HCT116 (cell line): ENCODE measurements around the gene COL5A1. TPM values are rescaled to one million over a fixed set of nuclear protein-coding genes. Genes with fewer than 3 reads are reported as not detected.

ENCODE experiments used
- ATAC-seq: fragments of 200-7000 bp; cut with Tn5 transposase; 2 replicates; pipeline ENCODE4 v1.9.1; 2020; ENCODE audit warnings: mild to moderate bottlenecking, moderate library complexity
- BruUV-seq: library from RNA; stranded (reverse); fragments of 400-500 nt; replicated peaks from 2 replicates; lab custom pipeline; 2021; lab: Mats Ljungman, UMichigan
- CTCF ChIA-PET: fragments of 300-600 bp; sonication (Branson Sonifier 250); formaldehyde crosslinking; loops from one replicate; lab custom pipeline; 2021; ENCODE audit warnings: antibody characterized with exemption; lab: Charles Lee
- POLR2A ChIA-PET: fragments of 300-600, 350-600 bp; sonication (Branson Sonifier 250); formaldehyde crosslinking; loops from one replicate; lab custom pipeline; 2021; ENCODE audit warnings: antibody characterized with exemption; lab: Charles Lee
- RAD21 ChIA-PET, 2 experiments: fragments of 300-600 bp; sonication (Branson Sonifier 250); formaldehyde crosslinking; loops; one replicate each; lab custom pipeline; 2023; ENCODE audit warnings: low total read pairs in 2 of 2; ENCODE audit not compliant: uncharacterized antibody in 2 of 2, unreplicated experiment in 2 of 2, low non-redundant PET in 1 of 2; lab: Charles Lee
- DNase-seq: peaks from one replicate; pipeline ENCODE4 v3.0.0-alpha.2; 2010; ENCODE audit warnings: low read depth, low spot score
- H2AFZ ChIP-seq: fragments of 200-600 bp; shearing (Covaris generic), sonication (generic); 2 replicates; pipeline ENCODE4 v1.6.1; 2017; ENCODE audit warnings: low read depth, mixed run types, mixed read lengths, antibody characterized with exemption, low read length; ENCODE audit not compliant: poor library complexity, severe bottlenecking
- H3K27ac ChIP-seq: 2 replicates; pipeline ENCODE4 v1.5.1; 2012; ENCODE audit warnings: low read depth, low read length
- H3K27me3 ChIP-seq: fragments of 200-600 bp; sonication (generic); 2 replicates; pipeline ENCODE4 v1.6.1; 2016; ENCODE audit warnings: mixed run types, low read length, mixed read lengths; ENCODE audit not compliant: insufficient read depth
- H3K36me3 ChIP-seq, 2 experiments: fragments of 200-500 bp in 1 of 2; fragments of 200-600 bp in 1 of 2; sonication (Bioruptor generic) in 1 of 2; sonication (generic) in 1 of 2; 2 replicates each; pipeline versions ENCODE4 v1.5.1 to v1.6.1; 2014 to 2016; ENCODE audit warnings: low read length in 2 of 2, inconsistent platforms in 1 of 2, mixed read lengths in 1 of 2, mixed run types in 1 of 2; ENCODE audit not compliant: insufficient read depth in 2 of 2, control insufficient read depth in 1 of 2
- H3K4me1 ChIP-seq, 2 experiments: fragments of 200-600 bp in 1 of 2; sonication (generic) in 1 of 2; 2 replicates each; pipeline versions ENCODE4 v1.5.1 to v1.6.1; 2012 to 2017; ENCODE audit warnings: low read length in 2 of 2, inconsistent platforms in 1 of 2, mild to moderate bottlenecking in 1 of 2, mixed read lengths in 1 of 2, mixed run types in 1 of 2, moderate library complexity in 1 of 2; ENCODE audit not compliant: insufficient read depth in 2 of 2, control insufficient read depth in 1 of 2
- H3K4me2 ChIP-seq: fragments of 200-600 bp; sonication (generic); 2 replicates; pipeline ENCODE4 v1.6.1; 2017; ENCODE audit warnings: mixed run types, low read length, mixed read lengths
- H3K4me3 ChIP-seq, 2 experiments: fragments of 200-600 bp in 1 of 2; sonication (generic) in 1 of 2; replicated peaks in 1 of 2; 2 replicates each; pipeline ENCODE4 v1.5.1; 2011 to 2016; ENCODE audit warnings: low read length in 2 of 2, control low read depth in 1 of 2, low read depth in 1 of 2, mild to moderate bottlenecking in 1 of 2, mixed read lengths in 1 of 2, mixed run types in 1 of 2
- H3K79me2 ChIP-seq: fragments of 200-600 bp; sonication (generic); 2 replicates; pipeline ENCODE4 v1.6.1; 2017; ENCODE audit warnings: mild to moderate bottlenecking, mixed run types, low read length, moderate library complexity, mixed read lengths; ENCODE audit not compliant: insufficient read depth
- H3K9ac ChIP-seq: fragments of 200-600 bp; sonication (generic); 2 replicates; pipeline ENCODE4 v1.6.1; 2016; ENCODE audit warnings: low read length, mixed read lengths
- H3K9me2 ChIP-seq: fragments of 200-600 bp; sonication (generic), shearing (Covaris generic); 2 replicates; pipeline ENCODE4 v1.6.1; 2017; ENCODE audit warnings: mixed run types, mild to moderate bottlenecking, moderate library complexity; ENCODE audit not compliant: insufficient read depth
- H3K9me3 ChIP-seq, 2 experiments: fragments of 200-500 bp in 1 of 2; fragments of 200-600 bp in 1 of 2; sonication (Bioruptor generic) in 1 of 2; sonication (generic) in 1 of 2; 2 replicates each; pipeline ENCODE4 v1.6.1; 2014 to 2017; ENCODE audit warnings: low read length in 2 of 2, mixed read lengths in 2 of 2, inconsistent platforms in 1 of 2, low read depth in 1 of 2, mild to moderate bottlenecking in 1 of 2, mixed run types in 1 of 2, moderate library complexity in 1 of 2; ENCODE audit not compliant: control insufficient read depth in 1 of 2, insufficient read depth in 1 of 2
- H4K20me1 ChIP-seq: fragments of 200-600 bp; sonication (generic), shearing (Covaris generic); 2 replicates; pipeline ENCODE4 v1.6.1; 2017; ENCODE audit warnings: mixed run types, mild to moderate bottlenecking, moderate library complexity; ENCODE audit not compliant: insufficient read depth
- CBX3 ChIP-seq: IDR thresholded peaks from 2 replicates; pipeline ENCODE4 v1.6.1; 2012; ENCODE audit warnings: low read depth
- CEBPB ChIP-seq: IDR thresholded peaks from 2 replicates; pipeline ENCODE4 v1.6.1; 2012; ENCODE audit warnings: low read depth
- ELF1 ChIP-seq: IDR thresholded peaks from 2 replicates; pipeline ENCODE4 v1.6.1; 2012; ENCODE audit warnings: low read depth, borderline replicate concordance
- EZH2phosphoT487 ChIP-seq: fragments of 200-600 bp; IDR thresholded peaks from 2 replicates; pipeline ENCODE4 v1.6.1; 2018; ENCODE audit warnings: antibody characterized with exemption, borderline replicate concordance
- JUND ChIP-seq: IDR thresholded peaks from 2 replicates; pipeline ENCODE4 v1.6.1; 2012
- POLR2A ChIP-seq: IDR thresholded peaks from 2 replicates; pipeline ENCODE4 v1.7.0; 2011; ENCODE audit warnings: borderline replicate concordance; ENCODE audit not compliant: insufficient read depth, insufficient read length; ENCODE audit errors: extremely low read depth
- POLR2AphosphoS5 ChIP-seq: IDR thresholded peaks from 2 replicates; pipeline ENCODE4 v1.6.1; 2011; ENCODE audit warnings: mild to moderate bottlenecking, low read depth, low read length, moderate library complexity
- REST ChIP-seq: IDR thresholded peaks from 2 replicates; pipeline ENCODE4 v1.6.1; 2012; ENCODE audit warnings: low read depth
- TCF7L2 ChIP-seq: IDR thresholded peaks from 2 replicates; pipeline ENCODE4 v1.7.0; 2011; ENCODE audit warnings: borderline replicate concordance, inconsistent platforms; ENCODE audit not compliant: insufficient read depth, insufficient read length; ENCODE audit errors: extremely low read depth
- ZBTB33 ChIP-seq: IDR thresholded peaks from 2 replicates; pipeline ENCODE4 v1.6.1; 2011; ENCODE audit warnings: mild to moderate bottlenecking, low read length, moderate library complexity; ENCODE audit not compliant: insufficient replicate concordance; ENCODE audit errors: extremely low read depth
- ZFX ChIP-seq: fragments of 450-650 bp; IDR thresholded peaks from 2 replicates; pipeline ENCODE4 v1.6.1; 2017
- intact Hi-C: fragments of 100-400 bp; cut with micrococcal nuclease; formaldehyde crosslinking; loops from 2 replicates; pipeline ENCODE4 v1.10.0; 2022
- total RNA-seq: library from RNA; stranded (reverse); gene quantifications from one replicate; pipeline ENCODE4 v1.2.1, GENCODE V29; 2021; ENCODE audit not compliant: unreplicated experiment

Gene COL5A1
- total RNA-seq, 1 experiment from 2014 or later, result 0.30 TPM

GRCh38 chr9:134841180-134841904, 199.7 kb downstream of the COL5A1 start:
- H3K4me3 ChIP-seq, result no peak overlapping the region
- DNase-seq, result no peak
- H3K9ac ChIP-seq, result no peak overlapping the region
- H3K4me1 ChIP-seq, result peaks cover 0 to 7% of the 10 kb centered on the region in 2 experiments; a peak in 2 of 4 replicates
- intact Hi-C loops, result no loop called here
- H3K4me2 ChIP-seq, result no peak overlapping the region
- H2AFZ ChIP-seq, result no peak overlapping the region
- peaks cover 27% of the 10 kb centered on the region; the same call in 1 of the 2 replicates for H3K27me3 ChIP-seq
- ChIA-PET CTCF (no interaction called here), POLR2A (no interaction called here), RAD21 (no interaction called here)
- no peaks in the 10 kb centered on the region for H3K36me3 ChIP-seq
- no TSS peak for BruUV-seq
- no peaks in the 10 kb centered on the region for H3K79me2 ChIP-seq
- H3K27ac ChIP-seq, result no peak overlapping the region
- TF ChIP-seq ZFX, result no peak
- TF ChIP-seq ELF1, result no peak
- no peak for TF ChIP-seq CEBPB
- TF ChIP-seq CBX3, result no peak
- no peak for TF ChIP-seq EZH2phosphoT487
- no peak for TF ChIP-seq REST
- no peak for TF ChIP-seq JUND
- TF ChIP-seq POLR2AphosphoS5, result no peak
- no peak for TF ChIP-seq TCF7L2
- no peak for TF ChIP-seq POLR2A
- no peak for TF ChIP-seq ZBTB33
- ATAC-seq, result no peak
- H4K20me1 ChIP-seq, result no peaks in the 10 kb centered on the region
- H3K9me2 ChIP-seq, result no peaks in the 10 kb centered on the region
- no peaks in the 10 kb centered on the region for H3K9me3 ChIP-seq
